Colonic mucosa (tissue), 4 donors: ENCODE measurements around the gene HAVCR1. TPM values are rescaled to one million over a fixed set of nuclear protein-coding genes. Genes with fewer than 3 reads are reported as not detected.
"Not testable (repeated sequence)": the region's sequence is repeated elsewhere in the genome, so short reads cannot be mapped to it uniquely, and the experiment has no call there.

ENCODE experiments used
- DNase-seq: peaks from one replicate; pipeline ENCODE4 v3.0.0-alpha.2; 2020
- H3K27ac ChIP-seq: fragments of 200-600 bp; one replicate; pipeline ENCODE4 v1.8.0; 2021
- H3K27me3 ChIP-seq: fragments of 200-600 bp; one replicate; pipeline ENCODE4 v1.8.0; 2021
- H3K36me3 ChIP-seq: fragments of 200-600 bp; one replicate; pipeline ENCODE4 v1.8.0; 2021
- H3K4me1 ChIP-seq: fragments of 200-600 bp; one replicate; pipeline ENCODE4 v1.8.0; 2021; ENCODE audit warnings: mild to moderate bottlenecking
- H3K4me3 ChIP-seq: fragments of 200-600 bp; one replicate; pipeline ENCODE4 v1.8.0; 2021
- H3K9ac ChIP-seq, 2 donors: one replicate each; pipeline ENCODE4 v1.7.0; 2013; ENCODE audit warnings: control low read depth in 2 of 2, low read depth in 2 of 2, low read length in 2 of 2
- H3K9me3 ChIP-seq: fragments of 200-600 bp; one replicate; pipeline ENCODE4 v1.8.0; 2021
- intact Hi-C: fragments of 100-400 bp; cut with DNase I; formaldehyde crosslinking; loops from one replicate; pipeline ENCODE4 v1.14.1; 2022
- total RNA-seq, 2 donors: library from RNA; stranded (reverse); fragmentation: NEBNext Ultra II Directional in 1 of 2; extraction: Animal tissue kit (Norgen Biotek cat#: 25700) in 1 of 2; gene quantifications; one replicate each; pipeline ENCODE4 v1.2.1, GENCODE V29; 2021
- TF ChIP-seq, protein P1 (sequence below): fragments of 200-600 bp; IDR thresholded peaks from one replicate; pipeline ENCODE4 v1.8.0; 2022; ENCODE audit warnings: antibody characterized with exemption, mild to moderate bottlenecking
- donor health status: healthy.
- donor health status: DM: no; HTN: no; CAD: no.
- donor health status: DM: no; HTN: no; CAD: no.

The HAVCR1 gene
- total RNA-seq, 2 donors from 2014 or later, result 7.1 to 27.7 TPM

DNA sequence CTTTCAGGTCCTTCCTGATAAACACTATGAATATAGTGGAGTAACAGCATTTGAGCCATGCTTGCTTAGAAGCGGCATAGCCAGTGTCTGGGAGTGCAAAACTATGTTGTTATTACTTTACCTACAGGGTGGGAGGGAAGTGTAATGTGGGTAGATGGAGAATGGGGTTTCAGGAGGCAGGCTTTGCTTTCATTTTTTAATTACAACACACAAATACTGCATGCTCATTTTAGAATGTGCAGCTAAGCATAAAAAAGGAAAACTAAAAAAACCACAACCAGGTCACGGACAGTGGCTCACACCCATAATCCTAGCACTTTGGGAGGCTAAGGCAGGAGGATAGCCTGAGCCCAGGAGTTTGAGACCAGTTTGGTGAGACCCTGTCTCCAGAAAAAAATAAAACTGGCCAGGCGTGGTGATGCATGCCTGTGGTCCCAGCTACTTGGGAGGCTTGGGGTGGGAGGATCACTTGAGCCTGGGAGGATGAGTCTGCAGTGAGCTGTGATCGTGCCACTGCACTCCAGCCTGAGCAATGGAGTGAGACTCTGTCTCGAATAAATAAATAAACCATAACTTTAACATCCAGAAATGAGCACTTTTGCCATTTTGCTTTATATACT lies 20.2 kb downstream of the HAVCR1 start:
- Histone ChIP-seq H3K9me3 (no peaks in the 10 kb centered on the region), H3K27me3 (no peaks in the 10 kb centered on the region), H3K9ac (no peak overlapping the region), H3K4me3 (no peak overlapping the region), H3K36me3 (no peaks in the 10 kb centered on the region), H3K4me1 (no peaks in the 10 kb centered on the region), H3K27ac (no peak overlapping the region)
- intact Hi-C loops, result no loop called here
- DNase-seq, result no peak
- TF ChIP-seq, protein P1, sequence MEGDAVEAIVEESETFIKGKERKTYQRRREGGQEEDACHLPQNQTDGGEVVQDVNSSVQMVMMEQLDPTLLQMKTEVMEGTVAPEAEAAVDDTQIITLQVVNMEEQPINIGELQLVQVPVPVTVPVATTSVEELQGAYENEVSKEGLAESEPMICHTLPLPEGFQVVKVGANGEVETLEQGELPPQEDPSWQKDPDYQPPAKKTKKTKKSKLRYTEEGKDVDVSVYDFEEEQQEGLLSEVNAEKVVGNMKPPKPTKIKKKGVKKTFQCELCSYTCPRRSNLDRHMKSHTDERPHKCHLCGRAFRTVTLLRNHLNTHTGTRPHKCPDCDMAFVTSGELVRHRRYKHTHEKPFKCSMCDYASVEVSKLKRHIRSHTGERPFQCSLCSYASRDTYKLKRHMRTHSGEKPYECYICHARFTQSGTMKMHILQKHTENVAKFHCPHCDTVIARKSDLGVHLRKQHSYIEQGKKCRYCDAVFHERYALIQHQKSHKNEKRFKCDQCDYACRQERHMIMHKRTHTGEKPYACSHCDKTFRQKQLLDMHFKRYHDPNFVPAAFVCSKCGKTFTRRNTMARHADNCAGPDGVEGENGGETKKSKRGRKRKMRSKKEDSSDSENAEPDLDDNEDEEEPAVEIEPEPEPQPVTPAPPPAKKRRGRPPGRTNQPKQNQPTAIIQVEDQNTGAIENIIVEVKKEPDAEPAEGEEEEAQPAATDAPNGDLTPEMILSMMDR, result no peak

GRCh38 chr5:157034106-157035072 lies 24.5 kb downstream of the HAVCR1 start:
- H3K9me3 ChIP-seq, H3K36me3 ChIP-seq, H3K4me1 ChIP-seq, H3K27me3 ChIP-seq, intact Hi-C loops, H3K4me3 ChIP-seq, H3K9ac ChIP-seq: not testable (repeated sequence)
- peak; percentile 61 for DNase-seq
- H3K27ac ChIP-seq, result peak overlapping the region; percentile 60

DNA sequence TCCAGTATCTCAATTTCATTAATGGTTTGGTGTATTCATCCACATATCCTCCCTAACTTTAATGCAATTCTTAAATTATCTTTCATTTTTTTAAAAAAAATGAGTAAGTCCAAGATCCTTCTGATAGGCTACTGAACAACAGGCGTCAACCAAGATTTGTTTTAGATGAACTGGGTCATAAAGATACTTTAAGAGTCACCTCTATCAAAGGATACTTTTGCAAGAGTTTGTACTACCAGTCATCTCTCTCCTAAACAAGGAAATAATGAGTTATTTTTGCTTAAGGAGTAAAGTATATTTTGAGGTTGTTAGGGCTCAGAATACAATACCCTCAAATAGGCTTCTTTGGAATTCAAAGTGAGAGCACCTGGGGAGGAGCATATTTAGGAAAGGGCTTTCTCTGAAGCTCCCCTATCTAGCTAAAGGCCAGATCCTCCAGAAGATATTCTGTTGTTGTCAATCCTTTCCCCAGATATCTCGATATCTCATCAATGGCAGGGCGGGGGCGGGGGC lies 25.8 kb downstream of the HAVCR1 start:
- Histone ChIP-seq H3K4me3 (no peak overlapping the region), H3K9me3 (no peaks in the 10 kb centered on the region), H3K27me3 (no peaks in the 10 kb centered on the region), H3K4me1 (no peaks in the 10 kb centered on the region), H3K36me3 (no peaks in the 10 kb centered on the region), H3K27ac (no peak overlapping the region), H3K9ac (no peak overlapping the region)
- intact Hi-C loops, result no loop called here
- TF ChIP-seq, protein P1, result no peak
- no peak for DNase-seq

DNA sequence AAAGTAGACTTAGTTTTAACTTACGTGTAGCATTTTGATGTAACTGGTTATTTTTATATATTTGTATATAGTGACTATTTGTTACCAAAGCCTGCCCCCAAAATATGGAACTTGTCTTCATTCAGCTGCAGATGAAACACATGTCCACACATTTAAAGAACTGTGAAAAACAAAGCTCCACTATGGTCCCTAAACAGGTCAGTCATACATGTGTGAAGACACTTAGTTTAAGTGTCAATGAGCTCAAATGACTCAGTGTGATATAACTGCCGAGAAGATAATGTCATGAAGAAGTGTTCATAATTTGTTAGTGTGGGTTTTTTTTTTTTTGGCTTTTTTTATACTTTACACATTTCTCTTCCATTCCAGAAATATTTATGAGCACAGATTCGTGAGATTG lies 28.2 kb downstream of the HAVCR1 start:
- H3K36me3 ChIP-seq, result no peaks in the 10 kb centered on the region
- intact Hi-C loops, result no loop called here
- H3K9ac ChIP-seq, result no peak overlapping the region
- no peaks in the 10 kb centered on the region for H3K9me3 ChIP-seq
- DNase-seq, result no peak
- no peak overlapping the region for H3K4me3 ChIP-seq
- TF ChIP-seq, protein P1, result no peak
- H3K27ac ChIP-seq, result no peak overlapping the region
- no peaks in the 10 kb centered on the region for H3K4me1 ChIP-seq
- H3K27me3 ChIP-seq, result no peaks in the 10 kb centered on the region

GRCh38 chr5:157029457-157029856 lies 29.5 kb downstream of the HAVCR1 start:
- DNase-seq, result no peak
- H3K27me3 ChIP-seq, result no peaks in the 10 kb centered on the region
- intact Hi-C loops, result no loop called here

GRCh38 chr5:157027663-157028062 lies 31.3 kb downstream of the HAVCR1 start:
- H3K27me3 ChIP-seq, H3K9ac ChIP-seq, DNase-seq, H3K27ac ChIP-seq, H3K4me3 ChIP-seq, H3K36me3 ChIP-seq, H3K9me3 ChIP-seq, intact Hi-C loops, H3K4me1 ChIP-seq: not testable (repeated sequence)

More at GRCh38 chr5:157029457-157029856, 29.5 kb downstream of the HAVCR1 start:
- Histone ChIP-seq H3K9ac (no peak overlapping the region), H3K9me3 (no peaks in the 10 kb centered on the region), H3K36me3 (no peaks in the 10 kb centered on the region), H3K4me3 (no peak overlapping the region), H3K27ac (no peak overlapping the region), H3K4me1 (no peaks in the 10 kb centered on the region)
- TF ChIP-seq, protein P1, result no peak
